ENCODE results near the gene MCM5.

Gene MCM5

DNA sequence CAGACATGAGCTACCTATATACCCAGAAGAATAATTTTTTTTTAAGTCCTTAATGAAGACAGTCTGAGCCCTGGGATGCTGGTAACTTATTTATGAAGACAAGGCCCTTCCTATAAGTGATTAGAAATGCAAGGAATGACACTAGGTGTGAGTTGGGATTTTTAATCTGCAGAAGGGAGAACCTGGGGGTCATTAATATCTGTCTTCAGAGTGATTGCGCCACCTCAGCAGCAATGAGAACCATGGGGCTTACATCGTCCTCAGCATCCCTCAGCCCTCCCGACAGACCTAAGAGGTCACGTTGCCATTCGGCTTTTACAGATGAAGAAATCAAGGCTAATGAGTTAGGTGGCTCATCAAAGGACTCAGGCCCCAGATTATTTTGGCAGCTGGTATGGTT is 55.6 kb downstream of the MCM5 start:
- no peak for TF ChIP-seq GATA3 (IDR thresholded peaks at IDR 0.05; ENCODE audit: low read depth, low read length)
- no peak for TF ChIP-seq GATA2 (IDR thresholded peaks at IDR 0.05; ENCODE audit: low read depth, low read length)

DNA sequence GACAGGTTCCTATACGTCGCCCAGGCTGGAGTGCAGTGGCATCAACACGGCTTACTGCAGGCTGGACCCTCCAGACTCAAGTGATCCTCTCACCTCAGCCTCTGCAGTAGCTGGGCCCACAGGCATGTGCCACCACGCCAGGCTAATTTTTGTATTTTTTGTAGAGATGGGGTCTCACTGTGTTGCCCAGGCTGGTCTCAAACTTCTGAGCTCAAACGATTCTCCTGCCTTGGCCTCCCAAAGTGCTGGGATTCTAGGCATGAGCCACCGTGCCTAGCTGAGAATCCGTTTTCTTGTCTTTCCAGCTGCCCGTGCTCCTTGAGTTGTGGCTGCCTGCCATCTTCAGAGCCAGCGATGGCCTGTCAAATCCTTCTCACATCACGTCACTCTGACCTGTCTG is 56.8 kb downstream of the MCM5 start:
- TF ChIP-seq GATA2 (IDR thresholded peaks at IDR 0.05; ENCODE audit: low read depth, low read length), result no peak
- TF ChIP-seq GATA3 (IDR thresholded peaks at IDR 0.05; ENCODE audit: low read depth, low read length), result no peak

DNA sequence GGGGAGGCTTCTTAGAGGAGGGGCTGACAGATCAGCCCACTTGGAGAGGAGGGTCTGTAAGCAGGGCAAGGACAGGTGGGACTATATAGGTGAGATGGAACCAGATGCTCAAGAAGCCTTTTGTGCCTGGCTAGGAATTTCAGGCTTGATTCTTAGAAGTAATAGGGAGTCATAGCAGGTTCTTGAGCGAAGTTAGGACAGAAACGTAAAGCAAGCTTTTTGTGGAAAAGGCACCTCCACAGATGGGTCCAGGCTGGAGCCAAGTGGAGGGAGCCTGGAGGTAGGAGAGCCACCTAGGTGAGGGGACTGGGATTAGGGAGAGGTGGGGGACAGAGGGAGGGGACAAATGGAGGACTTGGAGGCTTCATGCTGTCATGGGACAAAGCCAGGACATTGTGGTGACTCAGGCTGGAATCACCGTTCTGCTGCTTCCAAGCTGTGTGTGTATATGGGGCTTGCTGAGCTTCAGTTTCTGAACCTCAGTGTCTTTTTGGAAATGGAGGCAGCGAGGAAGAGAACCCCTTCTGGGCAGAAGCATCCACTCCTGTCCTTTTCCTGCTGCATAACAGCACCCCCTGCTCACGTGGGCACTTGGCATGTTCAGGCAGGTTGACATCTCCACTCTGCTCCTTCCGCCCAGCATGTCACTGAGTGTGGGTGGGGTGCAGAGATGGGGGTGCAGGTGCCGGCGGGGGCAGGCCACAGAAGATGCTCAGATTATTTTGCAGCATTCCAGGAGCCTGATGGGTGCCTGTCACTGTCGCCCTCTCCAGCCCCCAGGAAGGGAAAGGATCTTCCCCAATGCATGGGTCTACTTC is 58.0 kb downstream of the MCM5 start:
- TF ChIP-seq GATA2 (IDR thresholded peaks at IDR 0.05; ENCODE audit: low read depth, low read length) (no peak), GATA3 (IDR thresholded peaks at IDR 0.05; ENCODE audit: low read depth, low read length) (no peak)

DNA sequence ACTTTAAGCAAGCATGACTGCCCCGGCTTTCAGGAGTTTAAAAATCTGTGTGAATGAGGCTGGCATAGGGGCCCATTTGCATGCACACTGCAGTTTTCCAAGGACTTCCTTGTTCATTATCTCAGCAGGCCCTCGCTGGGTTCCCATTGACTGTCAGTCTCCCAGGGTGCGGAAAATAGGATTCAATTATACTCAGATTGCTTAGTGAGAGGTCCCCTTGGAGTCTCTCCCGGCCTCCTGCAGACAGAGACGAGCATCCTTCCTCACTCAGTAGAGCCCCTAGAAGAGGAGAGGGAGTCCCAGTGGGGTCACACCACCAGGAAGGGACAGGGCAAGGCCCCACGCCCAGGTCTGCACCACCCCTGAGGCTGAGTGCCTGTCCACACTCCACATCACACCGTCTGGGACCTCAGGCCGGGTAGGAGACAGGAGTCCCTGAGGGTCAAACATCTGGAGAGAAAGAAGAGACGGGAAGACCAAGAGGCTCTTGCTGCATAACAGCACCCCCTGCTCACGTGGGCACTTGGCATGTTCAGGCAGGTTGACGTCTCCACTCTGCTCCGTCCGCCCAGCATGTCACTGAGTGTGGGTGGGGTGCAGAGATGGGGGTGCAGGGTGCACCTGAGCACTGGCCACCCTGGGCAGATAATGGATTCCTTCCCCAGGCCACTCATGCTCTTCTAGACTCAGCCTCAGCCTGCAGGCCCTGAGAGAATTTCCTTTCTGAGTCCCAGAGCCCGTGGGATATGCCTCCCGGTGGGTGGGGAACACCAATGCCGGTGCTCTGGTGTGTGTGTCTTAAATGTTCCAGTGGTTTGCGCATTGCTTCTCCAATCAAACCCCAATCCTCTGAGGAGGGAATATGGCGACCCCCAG is 58.8 kb downstream of the MCM5 start:
- TF ChIP-seq GATA2 (IDR thresholded peaks at IDR 0.05; ENCODE audit: low read depth, low read length) (no peak), GATA3 (IDR thresholded peaks at IDR 0.05; ENCODE audit: low read depth, low read length) (no peak)

DNA sequence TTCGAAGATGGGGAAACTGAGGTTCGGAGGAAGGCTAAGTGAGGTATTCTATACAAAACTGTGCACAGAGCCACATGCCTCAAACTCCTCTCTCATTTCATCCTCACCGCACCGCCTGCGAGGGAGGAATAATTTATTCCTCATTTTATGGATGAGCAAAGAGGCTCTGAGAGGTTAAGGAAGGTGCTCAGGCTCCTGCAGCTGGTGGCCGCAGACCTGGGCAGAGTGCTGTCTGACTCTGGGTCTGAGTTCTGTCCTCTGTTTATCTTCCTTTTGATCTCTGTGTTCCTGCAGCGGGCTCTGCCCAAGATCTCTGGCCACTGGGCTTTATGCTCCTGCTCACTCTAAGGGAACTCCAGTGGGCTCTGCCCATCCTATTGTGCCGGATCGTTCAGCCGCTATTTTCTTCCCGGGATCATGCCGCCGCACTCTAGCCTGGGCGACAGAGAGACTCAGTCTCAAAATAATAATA is 59.5 kb downstream of the MCM5 start:
- TF ChIP-seq GATA2 (IDR thresholded peaks at IDR 0.05; ENCODE audit: low read depth, low read length) (peak; percentile 79), GATA3 (IDR thresholded peaks at IDR 0.05; ENCODE audit: low read depth, low read length) (no peak)

DNA sequence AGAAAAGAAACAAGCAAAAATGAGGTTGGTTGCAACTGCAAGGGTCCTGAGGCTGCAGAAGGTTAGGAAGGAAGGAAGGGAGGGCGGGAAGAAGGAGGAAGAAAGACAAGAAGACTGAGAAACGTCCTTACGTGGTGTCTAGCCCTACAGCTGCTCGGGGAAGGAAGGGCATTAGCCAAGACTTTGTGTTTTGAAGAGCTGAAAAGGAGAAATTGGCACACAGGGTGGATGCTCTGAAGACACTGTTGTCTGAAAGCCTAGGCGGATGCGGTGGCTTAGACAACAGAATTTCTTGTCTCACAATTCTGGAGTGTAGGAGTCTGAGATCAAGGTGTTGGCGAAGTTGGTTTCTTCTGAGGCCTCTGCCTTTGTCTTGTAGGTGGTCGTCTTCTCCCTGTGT is 60.7 kb downstream of the MCM5 start:
- TF ChIP-seq GATA3 (IDR thresholded peaks at IDR 0.05; ENCODE audit: low read depth, low read length), result no peak
- no peak for TF ChIP-seq GATA2 (IDR thresholded peaks at IDR 0.05; ENCODE audit: low read depth, low read length)

DNA sequence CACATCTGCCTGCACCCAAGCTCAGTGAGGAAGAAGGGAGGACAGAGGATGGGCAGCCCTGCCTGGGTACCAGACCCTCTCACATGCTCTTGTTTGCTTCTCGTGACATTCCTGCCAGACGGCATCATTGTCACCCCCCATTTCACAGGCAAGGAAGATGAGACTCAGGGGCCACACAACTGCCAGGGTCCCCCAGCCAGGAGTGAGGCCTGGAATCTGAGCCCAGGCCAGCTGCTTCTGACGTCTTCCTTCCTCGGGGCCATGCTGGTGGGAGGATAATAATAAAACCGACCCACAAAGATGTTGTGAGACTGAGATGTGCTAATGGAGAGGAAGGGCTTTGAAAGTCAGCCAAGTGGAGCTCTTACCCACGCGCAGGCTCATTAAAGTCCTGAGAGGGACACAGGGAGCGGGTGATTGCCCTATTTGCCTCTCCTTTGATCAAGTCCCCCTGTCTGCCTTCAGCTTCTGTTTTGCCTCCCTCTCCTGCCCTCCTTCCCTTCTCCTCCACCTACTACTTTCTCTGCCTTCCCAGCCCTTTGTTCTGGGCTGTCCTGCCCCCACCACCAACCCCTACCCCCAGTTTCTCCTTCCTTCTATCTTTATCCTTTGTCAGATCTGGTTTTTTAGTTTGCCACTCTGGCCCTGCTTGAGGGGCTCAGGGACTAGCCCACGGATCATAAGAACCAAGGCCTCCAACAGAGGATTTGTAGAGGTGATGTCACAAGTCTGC is 62.7 kb downstream of the MCM5 start:
- TF ChIP-seq GATA2 (IDR thresholded peaks at IDR 0.05; ENCODE audit: low read depth, low read length) (no peak), GATA3 (IDR thresholded peaks at IDR 0.05; ENCODE audit: low read depth, low read length) (no peak)

DNA sequence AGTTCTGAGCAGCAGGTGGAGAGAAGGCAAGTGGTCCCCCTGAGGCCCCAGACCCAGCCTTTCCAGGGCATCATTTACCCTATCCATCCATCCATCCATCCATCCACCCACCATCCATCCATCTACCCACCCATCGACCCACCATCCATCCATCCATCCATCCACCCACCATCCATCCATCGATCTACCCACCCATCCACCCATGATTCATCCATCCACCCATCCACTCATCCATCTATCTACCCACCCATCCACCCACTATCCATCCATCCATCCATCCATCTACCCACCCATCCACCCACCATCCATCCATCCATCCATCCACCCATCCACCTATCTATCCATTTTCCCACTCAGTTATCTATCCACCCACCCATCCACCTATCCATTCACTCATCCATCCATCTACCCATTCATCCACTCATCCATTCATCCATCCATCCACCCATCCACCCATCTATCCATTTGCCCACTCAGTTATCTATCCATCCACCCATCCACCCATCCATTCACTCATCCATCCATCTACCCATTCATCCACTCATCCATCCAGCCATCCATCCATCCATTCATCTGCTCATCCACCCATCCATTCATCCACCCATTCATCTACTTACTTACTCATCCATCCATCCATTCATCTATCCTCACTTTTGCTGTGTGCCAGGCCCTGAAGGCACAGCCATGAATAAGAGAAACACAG is 63.4 kb downstream of the MCM5 start:
- no peak for TF ChIP-seq GATA2 (IDR thresholded peaks at IDR 0.05; ENCODE audit: low read depth, low read length)
- TF ChIP-seq GATA3 (IDR thresholded peaks at IDR 0.05; ENCODE audit: low read depth, low read length), result no peak

DNA sequence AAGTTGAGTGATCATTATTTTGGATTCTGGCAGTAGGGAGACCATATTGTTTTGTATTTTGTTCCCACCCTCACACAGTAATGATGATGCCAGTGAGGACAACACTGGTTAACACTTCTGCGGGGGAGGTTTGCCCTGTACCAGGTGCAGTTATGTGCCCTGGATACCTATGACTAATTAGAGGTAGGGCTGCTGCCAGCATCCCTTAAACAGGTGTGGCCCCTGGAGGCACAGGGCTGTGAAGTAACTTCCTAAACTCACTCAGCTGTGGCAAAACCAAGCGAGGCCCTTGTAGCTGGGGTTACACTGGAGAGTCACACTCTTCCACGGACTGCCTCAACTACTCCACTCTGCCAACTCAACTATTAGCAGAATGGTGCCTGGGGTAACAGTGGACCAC is 64.5 kb downstream of the MCM5 start:
- no peak for TF ChIP-seq GATA2 (IDR thresholded peaks at IDR 0.05; ENCODE audit: low read depth, low read length)
- TF ChIP-seq GATA3 (IDR thresholded peaks at IDR 0.05; ENCODE audit: low read depth, low read length), result no peak

DNA sequence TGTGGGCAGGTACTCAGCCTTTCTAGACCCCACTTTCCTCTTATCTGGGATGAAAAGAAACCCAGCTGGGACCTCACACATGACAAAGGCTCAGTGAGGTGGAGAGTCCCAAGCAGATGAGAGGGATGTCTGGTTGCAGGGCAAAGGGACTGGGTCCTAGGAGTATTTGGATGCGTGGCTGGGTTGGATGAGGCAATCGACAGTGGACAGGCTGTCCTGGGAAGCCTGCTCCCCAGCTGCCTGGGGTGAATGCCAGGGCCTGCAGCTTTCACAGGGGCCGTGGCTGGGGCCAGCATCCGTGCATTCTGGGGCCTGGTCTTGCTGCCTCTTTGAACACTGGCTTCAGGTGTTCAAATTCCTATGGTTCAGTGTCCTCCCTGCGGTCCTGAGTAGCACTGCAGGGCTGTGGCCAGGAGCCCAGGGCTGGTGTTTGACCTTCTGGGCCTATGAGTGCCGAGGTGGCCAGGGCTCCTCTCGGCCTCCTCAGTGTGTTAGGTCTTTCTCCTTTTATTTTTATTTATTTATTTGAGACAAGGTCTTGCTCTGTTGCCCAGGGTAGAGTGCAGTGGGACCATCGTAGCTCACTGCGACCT is 65.3 kb downstream of the MCM5 start:
- TF ChIP-seq GATA2 (IDR thresholded peaks at IDR 0.05; ENCODE audit: low read depth, low read length) (no peak), GATA3 (IDR thresholded peaks at IDR 0.05; ENCODE audit: low read depth, low read length) (no peak)

DNA sequence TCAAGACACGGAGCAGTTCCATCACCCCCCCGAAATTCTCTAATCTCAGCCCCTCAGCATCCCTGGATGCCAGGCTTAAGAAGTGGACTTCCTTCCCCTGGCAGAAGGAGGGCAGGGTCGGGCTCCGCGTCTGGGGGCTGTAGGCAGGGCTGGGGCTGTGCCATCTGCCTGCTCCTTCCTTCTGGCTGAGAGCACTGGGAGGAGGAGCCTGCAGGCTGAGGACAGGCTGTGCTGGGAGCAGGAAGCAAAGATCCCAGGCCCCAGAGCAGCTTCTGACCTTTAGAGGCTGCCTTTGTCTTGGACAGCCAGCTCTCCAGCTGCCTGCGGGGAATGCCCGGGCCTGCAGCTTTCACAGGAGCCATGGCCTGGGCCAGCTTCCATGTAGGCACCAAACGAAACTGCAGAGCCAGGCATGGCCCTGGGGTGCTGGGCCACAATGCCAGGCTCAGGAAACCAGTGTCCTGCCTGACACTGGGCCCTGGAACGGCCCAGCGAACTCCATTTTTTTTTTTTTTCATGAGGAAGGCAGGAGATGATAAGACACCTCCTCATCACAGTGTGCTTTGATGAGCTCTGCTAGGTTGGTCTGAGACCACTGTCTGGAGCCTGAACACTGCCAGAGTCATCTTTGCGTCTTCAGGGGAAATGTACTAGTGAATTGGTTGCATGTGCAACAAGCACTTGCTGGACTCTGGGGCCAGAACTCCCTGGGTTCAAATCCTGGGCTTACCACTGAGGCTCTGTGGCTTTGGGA is 67.9 kb downstream of the MCM5 start:
- no peak for TF ChIP-seq GATA2 (IDR thresholded peaks at IDR 0.05; ENCODE audit: low read depth, low read length)
- TF ChIP-seq GATA3 (IDR thresholded peaks at IDR 0.05; ENCODE audit: low read depth, low read length), result no peak

DNA sequence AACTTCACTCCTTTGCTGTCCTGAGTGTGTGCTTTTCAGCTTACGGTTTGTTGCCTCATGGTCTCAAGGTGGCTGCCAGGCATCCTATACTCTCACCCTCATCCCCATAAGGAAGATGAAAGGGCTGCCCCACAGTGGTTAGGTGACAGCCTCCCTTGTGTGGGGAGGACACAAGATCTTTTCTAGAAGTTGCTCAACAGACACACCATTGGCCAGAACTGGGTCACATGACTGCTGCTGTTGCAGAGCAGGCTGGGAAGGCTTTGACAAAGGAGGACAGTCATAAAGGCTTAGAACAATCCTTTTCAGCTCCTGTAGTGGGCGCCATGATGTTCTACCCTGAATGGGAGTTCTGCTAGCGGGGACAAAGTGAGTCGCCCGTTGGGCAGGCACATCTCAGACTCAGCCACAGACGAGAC is 71.0 kb downstream of the MCM5 start:
- TF ChIP-seq GATA2 (IDR thresholded peaks at IDR 0.05; ENCODE audit: low read depth, low read length) (no peak), GATA3 (IDR thresholded peaks at IDR 0.05; ENCODE audit: low read depth, low read length) (no peak)

Data from SH-SY5Y (cell line).